IMR-90 (cell line): ENCODE results near the gene CMBL. TPM values are rescaled to one million over a fixed set of nuclear protein-coding genes. Genes with fewer than 3 reads are reported as not detected.

ENCODE experiments used
- ATAC-seq: fragments of 200-7000 bp; cut with Tn5 transposase; 2 replicates; pipeline ENCODE4 v1.9.1; 2020; ENCODE audit warnings: low read depth, mild to moderate bottlenecking, moderate library complexity
- BruUV-seq: library from RNA; stranded (reverse); fragments of 400-500 nt; replicated peaks from 2 replicates; lab custom pipeline; 2021; lab: Mats Ljungman, UMichigan
- CTCF ChIA-PET: fragments of 300-600 bp; formaldehyde crosslinking; extraction: SDS; loops from one replicate; lab custom pipeline; 2021; ENCODE audit warnings: antibody characterized with exemption; lab: Yijun Ruan, JAX
- POLR2A ChIA-PET: fragments of 300-600 bp; sonication (Branson Sonifier 250); formaldehyde crosslinking; loops from one replicate; lab custom pipeline; 2022; ENCODE audit warnings: antibody characterized with exemption; ENCODE audit not compliant: unreplicated experiment; lab: Charles Lee
- DNase-seq: peaks from one replicate; pipeline ENCODE4 v3.0.0; 2013
- H2AFZ ChIP-seq: replicated peaks from 2 replicates; pipeline ENCODE3; 2013; ENCODE audit warnings: low read length, mild to moderate bottlenecking; ENCODE audit not compliant: poor library complexity
- H2AK5ac ChIP-seq: 2 replicates; pipeline ENCODE4 v1.6.1; 2013; ENCODE audit warnings: low read depth, low read length, inconsistent platforms
- H2AK9ac ChIP-seq: replicated peaks from 2 replicates; pipeline ENCODE3; 2013; ENCODE audit warnings: mild to moderate bottlenecking, low read depth, low read length, moderate library complexity; ENCODE audit not compliant: poor library complexity
- H2BK120ac ChIP-seq: 2 replicates; pipeline ENCODE4 v1.6.1; 2013; ENCODE audit warnings: low read depth, low read length, inconsistent platforms
- H2BK15ac ChIP-seq: 3 replicates; pipeline ENCODE4 v1.6.1; 2013; ENCODE audit warnings: low read depth, low read length, inconsistent platforms
- H2BK20ac ChIP-seq: 2 replicates; pipeline ENCODE4 v1.6.1; 2013; ENCODE audit warnings: low read depth, mild to moderate bottlenecking, inconsistent platforms, low read length, moderate library complexity
- H2BK5ac ChIP-seq: 2 replicates; pipeline ENCODE4 v1.6.1; 2013; ENCODE audit warnings: mild to moderate bottlenecking, low read depth, low read length, inconsistent platforms; ENCODE audit not compliant: poor library complexity, severe bottlenecking
- H3K14ac ChIP-seq: replicated peaks from 2 replicates; pipeline ENCODE4 v1.6.1; 2013; ENCODE audit warnings: low read depth, low read length, inconsistent platforms
- H3K18ac ChIP-seq: 2 replicates; pipeline ENCODE4 v1.6.1; 2013; ENCODE audit warnings: low read depth, low read length, control low read depth
- H3K23ac ChIP-seq: 2 replicates; pipeline ENCODE4 v1.6.1; 2013; ENCODE audit warnings: low read depth, low read length, inconsistent platforms
- H3K27ac ChIP-seq: 2 replicates; pipeline ENCODE4 v1.5.1; 2013; ENCODE audit warnings: mild to moderate bottlenecking, control low read depth, low read length; ENCODE audit not compliant: insufficient read depth
- H3K27me3 ChIP-seq: 2 replicates; pipeline ENCODE4 v1.6.1; 2013; ENCODE audit warnings: low read length; ENCODE audit not compliant: control insufficient read depth, insufficient read depth
- H3K36me3 ChIP-seq: 2 replicates; pipeline ENCODE4 v1.6.1; 2013; ENCODE audit warnings: low read length, mixed read lengths; ENCODE audit not compliant: control insufficient read depth, insufficient read depth
- H3K4ac ChIP-seq: 2 replicates; pipeline ENCODE4 v1.6.1; 2013; ENCODE audit warnings: low read depth, low read length, inconsistent platforms
- H3K4me1 ChIP-seq: 2 replicates; pipeline ENCODE4 v1.6.1; 2013; ENCODE audit warnings: low read length, mixed read lengths; ENCODE audit not compliant: control insufficient read depth, insufficient read depth
- H3K4me2 ChIP-seq: 2 replicates; pipeline ENCODE4 v1.6.1; 2013; ENCODE audit warnings: low read depth, mild to moderate bottlenecking, control low read depth, low read length, moderate library complexity
- H3K4me3 ChIP-seq: 2 replicates; pipeline ENCODE4 v1.5.1; 2013; ENCODE audit warnings: low read depth, mild to moderate bottlenecking, control low read depth, low read length, moderate library complexity; ENCODE audit not compliant: insufficient read depth
- H3K56ac ChIP-seq: 2 replicates; pipeline ENCODE4 v1.6.1; 2013; ENCODE audit warnings: low read length, inconsistent platforms; ENCODE audit not compliant: insufficient read depth; ENCODE audit errors: extremely low read depth
- H3K79me1 ChIP-seq, 2 experiments: 2 replicates each; pipeline ENCODE4 v1.6.1; 2013; ENCODE audit warnings: low read length in 2 of 2, inconsistent platforms in 1 of 2, low read depth in 1 of 2
- H3K9ac ChIP-seq: 2 replicates; pipeline ENCODE4 v1.6.1; 2013; ENCODE audit warnings: low read depth, low read length, control low read depth
- H3K9me1 ChIP-seq: 2 replicates; pipeline ENCODE4 v1.6.1; 2013; ENCODE audit warnings: low read length, inconsistent platforms; ENCODE audit not compliant: insufficient read depth
- H3K9me3 ChIP-seq: 2 replicates; pipeline ENCODE4 v1.6.1; 2013; ENCODE audit warnings: low read length; ENCODE audit not compliant: control insufficient read depth, insufficient read depth
- H4K20me1 ChIP-seq: 2 replicates; pipeline ENCODE4 v1.6.1; 2013; ENCODE audit warnings: low read length, inconsistent platforms; ENCODE audit not compliant: insufficient read depth
- H4K5ac ChIP-seq: 2 replicates; pipeline ENCODE4 v1.6.1; 2013; ENCODE audit warnings: mild to moderate bottlenecking, low read depth, low read length, control low read depth
- H4K8ac ChIP-seq, 2 experiments: 2 replicates each; pipeline ENCODE4 v1.6.1; 2013; ENCODE audit warnings: low read depth in 2 of 2, low read length in 2 of 2, control low read depth in 1 of 2, inconsistent platforms in 1 of 2
- H4K91ac ChIP-seq: 2 replicates; pipeline ENCODE4 v1.6.1; 2013; ENCODE audit warnings: low read depth, low read length, inconsistent platforms; ENCODE audit not compliant: insufficient read depth
- CEBPB ChIP-seq: IDR thresholded peaks from 2 replicates; pipeline ENCODE4 v1.6.1; 2012; ENCODE audit warnings: low read depth, low read length, improper control_type of control experiment
- CTCF ChIP-seq: conservative IDR thresholded peaks from 2 replicates; pipeline ENCODE4 v1.5.1; 2012; ENCODE audit warnings: mild to moderate bottlenecking, low read depth, low read length, improper control_type of control experiment
- FOS ChIP-seq: fragments of 150-350 bp; IDR thresholded peaks from 2 replicates; pipeline ENCODE4 v1.6.1; 2016; ENCODE audit warnings: low read depth, low read length
- MAFK ChIP-seq: IDR thresholded peaks from 2 replicates; pipeline ENCODE4 v1.6.1; 2012; ENCODE audit warnings: low read depth, low read length, improper control_type of control experiment
- POLR2A ChIP-seq: IDR thresholded peaks from 2 replicates; pipeline ENCODE4 v1.6.1; 2012; ENCODE audit warnings: mild to moderate bottlenecking, low read depth, low read length
- RFX5 ChIP-seq: IDR thresholded peaks from 2 replicates; pipeline ENCODE4 v1.8.0; 2012; ENCODE audit warnings: low read depth, mild to moderate bottlenecking, low read length, moderate library complexity
- WGBS, 2 experiments: methylation state at CpG; one replicate each; pipeline versions ENCODE4 v1.1.5 to v1.1.7; 2013; ENCODE audit warnings: missing lambda C conversion rate in 2 of 2; ENCODE audit not compliant: insufficient read length in 1 of 2; ENCODE audit errors: extremely low coverage in 2 of 2; 5-methylcytosine and 5-hydroxymethylcytosine counted together
- dilution Hi-C: fragments of 300-500 bp; cut with HindIII; formaldehyde crosslinking; loops from one replicate; pipeline ENCODE4 v1.14.3; 2018; ENCODE audit warnings: low sequenced_read_pairs; ENCODE audit not compliant: unreplicated experiment
- in situ Hi-C: fragments of 300-500 bp; cut with MboI; formaldehyde crosslinking; loops from 3 replicates; pipeline ENCODE4 v1.14.3; 2019; ENCODE audit warnings: low sequenced_read_pairs, inconsistent platforms, mixed read lengths
- intact Hi-C: fragments of 100-400 bp; cut with micrococcal nuclease; formaldehyde crosslinking; loops from 2 replicates; pipeline ENCODE4 v1.10.0; 2022
- polyA plus RNA-seq, 3 experiments: library from polyadenylated mRNA; depleted of rRNA; stranded (reverse); fragments of >200 nt; gene quantifications; 2 replicates each; pipeline ENCODE4 v1.2.3, GENCODE V29; 2012; ENCODE audit warnings: low replicate concordance in 1 of 3
- total RNA-seq: library from RNA; depleted of rRNA; stranded (reverse); fragments of >200 nt; gene quantifications from 2 replicates; pipeline ENCODE4 v1.2.3, GENCODE V29; 2012

The CMBL gene
- total and polyA plus RNA-seq, 2 of the 4 experiments (the other 2 are of a cell fraction), result 5.0 to 26.3 TPM

GRCh38 chr5:10229306-10230048 is 78.2 kb downstream of the CMBL start:
- peak overlapping the region; percentile 72 for H2AK5ac ChIP-seq
- dilution Hi-C loops, result no loop called here

More at GRCh38 chr5:10229306-10230048, 78.2 kb downstream of the CMBL start:
- in situ Hi-C loops, result loop anchor here (10.0 kb wide), 2 partner anchors 455 to 675 kb away; no protein-coding TSS in a partner anchor
- Histone ChIP-seq H4K20me1 (no peaks in the 10 kb centered on the region), H2BK5ac (peak overlapping the region; percentile 95), H2BK15ac (peak overlapping the region; percentile 75; the same call in 2 of the 3 replicates), H2AFZ (peak overlapping the region; percentile 83), H4K5ac (peak overlapping the region; percentile 60; the same call in 1 of the 2 replicates), H4K91ac (peak overlapping the region; percentile 70), H3K14ac (peak overlapping the region; percentile 45; the same call in 1 of the 2 replicates), H2BK120ac (peak overlapping the region; percentile 81), H3K9ac (no peak overlapping the region; the same call in 1 of the 2 replicates), H2BK20ac (peak overlapping the region; percentile 78), H3K27me3 (no peaks in the 10 kb centered on the region), H4K8ac (peak overlapping the region in 1 of 2 experiments; percentile 72; a peak in 1 of 4 replicates), H3K23ac (peak overlapping the region; percentile 44; the same call in 1 of the 2 replicates), H3K79me1 (peaks cover 13 to 20% of the 10 kb centered on the region in 2 experiments; a peak in 3 of 4 replicates), H3K4me2 (peak overlapping the region; percentile 75; the same call in 1 of the 2 replicates), H3K36me3 (no peaks in the 10 kb centered on the region), H3K56ac (no peak overlapping the region; the same call in 1 of the 2 replicates), H3K9me1 (peaks cover 17% of the 10 kb centered on the region), H3K4me1 (peaks cover 14% of the 10 kb centered on the region), H3K4ac (peak overlapping the region; percentile 75), H3K27ac (peak overlapping the region; percentile 50; the same call in 1 of the 2 replicates), H3K9me3 (peaks cover 1% of the 10 kb centered on the region; the same call in 1 of the 2 replicates), H3K4me3 (no peak overlapping the region), H2AK9ac (no peak overlapping the region), H3K18ac (peak overlapping the region; percentile 90; the same call in 1 of the 2 replicates)
- intact Hi-C loops, result loop anchor here (5.0 kb wide), 1 partner anchor 682 kb away; the partner anchor contains the start of gene SEMA5A
- ATAC-seq, result peak; percentile 23
- BruUV-seq, result no TSS peak
- WGBS, 2 experiments, result 94% methylated on average over 3 of the region's 11 CpGs; no CpG with 5 or more reads in 1 of the 2 experiments
- CTCF ChIA-PET, result no interaction called here
- no peak for TF ChIP-seq RFX5
- peak; percentile 57; the same call in 1 of the 2 replicates for TF ChIP-seq CEBPB
- peak; percentile 37; the same call in 1 of the 2 replicates for TF ChIP-seq POLR2A
- peak; percentile 50; the same call in 1 of the 2 replicates for TF ChIP-seq FOS
- no peak for TF ChIP-seq MAFK
- 0 out of 2 replicates have a peak, but pooled peaks have one; percentile 18 for TF ChIP-seq CTCF
- POLR2A ChIA-PET, result no interaction called here
- peak; percentile 91 for DNase-seq
